HEK293T (cell line): ENCODE measurements around the gene EYA4.

Experiments used
- CTCF ChIA-PET: fragments of 350-600 bp; formaldehyde crosslinking; extraction: SDS; loops from one replicate; lab custom pipeline; 2021; ENCODE audit warnings: antibody characterized with exemption, inconsistent platforms; lab: Yijun Ruan, JAX
- POLR2A ChIA-PET: fragments of 350-600 bp; formaldehyde crosslinking; extraction: SDS; loops from one replicate; lab custom pipeline; 2020; ENCODE audit warnings: antibody characterized with exemption, inconsistent platforms; lab: Yijun Ruan, JAX
- DNase-seq: peaks from one replicate; pipeline ENCODE4 v3.0.0; 2012; ENCODE audit warnings: mixed read lengths; ENCODE audit errors: extremely low spot score
- ARNT ChIP-seq: fragments of 450-650 bp; IDR thresholded peaks from 2 replicates; pipeline ENCODE4 v1.6.1; 2017; ENCODE audit warnings: mild to moderate bottlenecking
- BHLHE40 ChIP-seq: fragments of 450-650 bp; IDR thresholded peaks from 2 replicates; pipeline ENCODE4 v1.6.1; 2016; ENCODE audit warnings: mild to moderate bottlenecking, moderate library complexity, borderline replicate concordance
- CTBP1 ChIP-seq: fragments of 450-650 bp; IDR thresholded peaks from 2 replicates; pipeline ENCODE4 v1.6.1; 2016; ENCODE audit warnings: borderline replicate concordance
- ELF4 ChIP-seq: fragments of 450-650 bp; IDR thresholded peaks from 2 replicates; pipeline ENCODE4 v1.6.1; 2017; ENCODE audit warnings: antibody characterized with exemption
- FOXA1 ChIP-seq: fragments of 450-650 bp; IDR thresholded peaks from 2 replicates; pipeline ENCODE4 v1.6.1; 2016; ENCODE audit warnings: mild to moderate bottlenecking
- FOXK2 ChIP-seq: fragments of 450-650 bp; IDR thresholded peaks from 2 replicates; pipeline ENCODE4 v1.6.1; 2016; ENCODE audit warnings: mild to moderate bottlenecking
- FOXM1 ChIP-seq: fragments of 450-650 bp; IDR thresholded peaks from 2 replicates; pipeline ENCODE4 v1.6.1; 2017; ENCODE audit warnings: mild to moderate bottlenecking, borderline replicate concordance
- HDGF ChIP-seq: fragments of 450-650 bp; IDR thresholded peaks from 2 replicates; pipeline ENCODE4 v1.6.1; 2017; ENCODE audit warnings: antibody characterized with exemption, borderline replicate concordance
- L3MBTL2 ChIP-seq: fragments of 450-650 bp; conservative IDR thresholded peaks from 2 replicates; pipeline ENCODE4 v1.6.1; 2016; ENCODE audit warnings: mild to moderate bottlenecking
- LEF1 ChIP-seq: fragments of 450-650 bp; IDR thresholded peaks from 2 replicates; pipeline ENCODE4 v1.6.1; 2017; ENCODE audit warnings: mild to moderate bottlenecking, borderline replicate concordance
- NFRKB ChIP-seq: fragments of 450-650 bp; IDR thresholded peaks from 2 replicates; pipeline ENCODE4 v1.6.1; 2016; ENCODE audit warnings: mild to moderate bottlenecking, moderate library complexity
- SP1 ChIP-seq: fragments of 450-650 bp; IDR thresholded peaks from 2 replicates; pipeline ENCODE4 v1.6.1; 2017
- SUZ12 ChIP-seq: fragments of 450-650 bp; IDR thresholded peaks from 2 replicates; pipeline ENCODE4 v1.6.1; 2016; ENCODE audit warnings: mild to moderate bottlenecking
- TARDBP ChIP-seq: fragments of 450-650 bp; IDR thresholded peaks from 2 replicates; pipeline ENCODE4 v1.6.1; 2016
- ZNF384 ChIP-seq: fragments of 450-650 bp; IDR thresholded peaks from 2 replicates; pipeline ENCODE4 v1.6.1; 2016
- TF ChIP-seq, protein P1 (sequence below): fragments of 450-650 bp; IDR thresholded peaks from 2 replicates; pipeline ENCODE4 v1.6.1; 2016

The EYA4 gene

DNA sequence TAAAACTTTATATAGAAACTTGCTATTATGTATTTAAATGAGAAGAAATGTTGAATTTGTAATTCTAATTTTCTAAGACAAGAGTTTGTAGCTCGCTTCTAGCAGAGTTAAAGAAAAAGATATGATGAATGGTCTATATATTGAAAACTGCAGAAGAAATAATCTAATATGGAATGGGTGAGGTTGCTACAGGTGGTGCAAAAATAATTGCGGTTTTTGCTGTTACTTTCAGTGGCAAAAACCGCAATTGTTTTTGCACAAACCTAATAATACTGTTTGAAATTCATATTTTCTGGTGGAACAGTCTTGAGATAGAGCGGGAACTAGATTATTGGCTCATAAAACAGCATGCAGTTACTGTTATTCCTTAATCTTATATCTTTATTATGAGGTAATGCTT is 23.9 kb downstream of the EYA4 start:
- POLR2A ChIA-PET = no interaction called here
- CTCF ChIA-PET = no interaction called here
- no peak for DNase-seq
- TF ChIP-seq LEF1 (no peak), FOXK2 (no peak), HDGF (no peak), SUZ12 (no peak), ARNT (no peak), ZNF384 (no peak), BHLHE40 (no peak), FOXM1 (no peak), TARDBP (no peak), ELF4 (no peak)
- TF ChIP-seq, protein P1, sequence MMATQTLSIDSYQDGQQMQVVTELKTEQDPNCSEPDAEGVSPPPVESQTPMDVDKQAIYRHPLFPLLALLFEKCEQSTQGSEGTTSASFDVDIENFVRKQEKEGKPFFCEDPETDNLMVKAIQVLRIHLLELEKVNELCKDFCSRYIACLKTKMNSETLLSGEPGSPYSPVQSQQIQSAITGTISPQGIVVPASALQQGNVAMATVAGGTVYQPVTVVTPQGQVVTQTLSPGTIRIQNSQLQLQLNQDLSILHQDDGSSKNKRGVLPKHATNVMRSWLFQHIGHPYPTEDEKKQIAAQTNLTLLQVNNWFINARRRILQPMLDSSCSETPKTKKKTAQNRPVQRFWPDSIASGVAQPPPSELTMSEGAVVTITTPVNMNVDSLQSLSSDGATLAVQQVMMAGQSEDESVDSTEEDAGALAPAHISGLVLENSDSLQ = no peak

DNA sequence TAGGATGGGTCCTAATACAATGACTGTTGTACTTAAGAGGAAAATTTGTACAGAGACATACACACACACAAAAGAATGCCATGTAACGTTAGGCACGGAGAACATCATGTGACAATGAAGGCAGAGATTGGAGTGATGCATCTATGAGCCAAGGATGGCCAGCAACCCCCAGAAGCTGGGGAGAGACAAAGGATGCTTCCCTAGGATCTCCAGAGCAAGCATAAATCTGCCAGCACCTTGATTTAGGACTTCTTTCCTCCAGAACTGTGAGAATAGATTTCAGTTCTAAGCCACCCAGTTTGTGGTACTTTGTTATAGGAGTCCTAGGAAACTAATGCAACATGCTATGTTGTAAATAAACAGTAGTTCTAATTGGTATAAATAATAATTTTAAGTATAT is 25.0 kb downstream of the EYA4 start:
- CTCF ChIA-PET = no interaction called here
- TF ChIP-seq CTBP1 (no peak), SUZ12 (no peak), SP1 (no peak), FOXK2 (no peak)
- TF ChIP-seq, protein P1 = peak; percentile 48; the same call in 1 of the 2 replicates
- no peak for DNase-seq
- POLR2A ChIA-PET = no interaction called here

DNA sequence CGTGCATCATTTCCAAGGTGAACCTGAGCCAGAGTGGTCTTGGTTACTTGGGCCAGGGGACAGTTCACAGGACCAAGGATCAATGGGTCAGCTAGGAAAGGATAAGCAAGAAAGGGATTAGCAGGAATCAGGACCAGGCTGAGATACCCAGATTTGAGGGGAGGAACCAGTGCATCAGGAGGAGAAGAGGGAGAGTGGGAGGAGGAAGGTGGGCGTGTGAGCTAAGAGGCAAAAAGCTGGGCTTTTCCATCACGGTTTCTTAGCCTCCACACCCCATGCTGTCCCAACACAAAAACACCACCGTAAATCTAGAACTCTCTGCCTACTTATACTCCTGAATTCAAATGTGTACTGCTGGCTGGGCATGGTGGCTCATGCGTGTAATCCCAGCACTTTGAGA is 27.5 kb downstream of the EYA4 start:
- DNase-seq = no peak
- ChIA-PET CTCF (no interaction called here), POLR2A (no interaction called here)
- TF ChIP-seq L3MBTL2 = no peak
- no peak for TF ChIP-seq ELF4
- TF ChIP-seq NFRKB = no peak
- no peak for TF ChIP-seq TARDBP
- no peak for TF ChIP-seq CTBP1
- no peak for TF ChIP-seq BHLHE40
- no peak for TF ChIP-seq FOXK2
- TF ChIP-seq FOXM1 = no peak

DNA sequence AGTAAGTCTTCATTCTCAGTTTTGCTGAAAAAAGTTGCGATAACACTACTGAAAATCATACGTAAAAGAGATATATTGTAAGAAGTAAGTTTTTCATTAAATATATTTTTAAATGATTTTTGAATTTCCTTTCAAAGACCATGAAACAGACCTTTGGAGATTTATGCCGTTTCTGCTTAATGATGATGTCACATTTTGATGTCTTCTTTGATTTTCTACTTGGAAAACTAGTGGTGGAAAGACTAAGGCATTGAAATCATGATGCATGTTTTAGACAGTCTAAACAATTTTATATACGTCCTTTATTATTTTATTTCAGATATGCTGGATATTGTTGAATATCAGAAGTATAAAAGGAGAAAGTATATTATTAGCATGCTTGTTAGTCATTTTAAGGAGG is 33.7 kb downstream of the EYA4 start:
- no peak for DNase-seq
- TF ChIP-seq CTBP1 (no peak), SP1 (no peak), TARDBP (no peak), L3MBTL2 (no peak), SUZ12 (no peak), BHLHE40 (no peak), FOXM1 (no peak), ZNF384 (no peak), FOXA1 (no peak), ELF4 (no peak), HDGF (no peak), LEF1 (no peak), ARNT (no peak), FOXK2 (no peak), NFRKB (no peak)
- TF ChIP-seq, protein P1 = no peak
- ChIA-PET POLR2A (no interaction called here), CTCF (no interaction called here)

DNA sequence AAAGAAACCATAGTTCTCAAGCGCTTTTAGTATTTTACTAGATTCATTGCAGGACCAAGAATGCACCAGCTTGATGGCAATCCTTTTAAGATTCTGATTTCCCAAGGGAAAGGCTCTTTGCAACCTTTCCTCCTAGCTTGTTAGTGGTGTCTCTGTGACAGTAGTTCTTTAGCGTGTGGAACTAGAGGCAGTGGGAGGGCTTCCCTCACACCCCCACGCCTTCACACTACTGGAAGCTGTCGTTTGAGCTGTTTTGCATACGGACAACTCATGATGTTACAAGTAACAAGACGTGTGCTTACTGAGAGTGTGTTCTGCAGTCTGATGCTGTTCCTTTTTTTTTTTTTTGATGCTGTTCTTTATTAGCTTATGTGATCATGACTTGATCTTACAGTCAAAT is 34.1 kb downstream of the EYA4 start:
- ChIA-PET CTCF (no interaction called here), POLR2A (no interaction called here)
- TF ChIP-seq LEF1 = no peak
- TF ChIP-seq HDGF = no peak
- no peak for TF ChIP-seq TARDBP
- TF ChIP-seq ELF4 = no peak
- TF ChIP-seq, protein P1 = no peak
- no peak for TF ChIP-seq ZNF384
- TF ChIP-seq BHLHE40 = no peak
- no peak for TF ChIP-seq NFRKB
- TF ChIP-seq CTBP1 = no peak
- no peak for TF ChIP-seq SUZ12
- no peak for TF ChIP-seq FOXK2
- TF ChIP-seq FOXM1 = no peak
- TF ChIP-seq L3MBTL2 = no peak
- no peak for TF ChIP-seq ARNT
- DNase-seq = no peak

DNA sequence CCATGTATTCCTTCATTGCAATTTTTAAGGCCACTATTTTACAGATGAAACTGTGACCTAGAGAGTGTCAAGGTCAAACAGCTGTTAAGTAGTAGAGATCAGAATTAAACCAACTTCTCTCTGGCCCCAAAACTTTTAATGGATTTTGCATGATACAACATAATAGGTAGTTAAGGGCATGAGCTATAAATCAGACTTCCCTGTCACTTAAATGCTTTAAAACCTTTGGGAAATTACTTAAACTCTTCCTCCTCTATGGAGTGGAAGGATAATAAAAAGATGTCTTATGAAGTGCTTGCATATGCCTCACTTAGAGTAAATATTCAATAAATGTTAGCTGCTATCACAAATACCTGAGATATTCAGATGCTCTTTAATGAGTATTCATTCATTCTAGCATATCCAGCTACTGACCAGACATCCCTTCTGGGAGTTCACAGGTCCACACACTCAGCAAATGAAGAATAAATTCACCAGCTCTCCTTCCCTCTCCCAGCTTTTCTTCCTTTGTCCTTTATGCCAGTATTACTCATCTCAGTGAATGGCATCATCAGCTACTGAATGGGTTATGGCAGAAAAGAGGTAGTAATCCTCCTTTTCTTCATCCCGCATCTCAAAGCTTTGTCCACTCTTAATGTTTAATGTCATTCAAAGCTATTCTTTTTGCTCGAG is 36.2 kb downstream of the EYA4 start:
- no peak for DNase-seq
- TF ChIP-seq L3MBTL2 = no peak
- no peak for TF ChIP-seq FOXA1
- TF ChIP-seq, protein P1 = peak; percentile 80
- TF ChIP-seq CTBP1 = no peak
- ChIA-PET POLR2A (no interaction called here), CTCF (no interaction called here)
